ENCODE measurements around the gene HAT1.

DNA sequence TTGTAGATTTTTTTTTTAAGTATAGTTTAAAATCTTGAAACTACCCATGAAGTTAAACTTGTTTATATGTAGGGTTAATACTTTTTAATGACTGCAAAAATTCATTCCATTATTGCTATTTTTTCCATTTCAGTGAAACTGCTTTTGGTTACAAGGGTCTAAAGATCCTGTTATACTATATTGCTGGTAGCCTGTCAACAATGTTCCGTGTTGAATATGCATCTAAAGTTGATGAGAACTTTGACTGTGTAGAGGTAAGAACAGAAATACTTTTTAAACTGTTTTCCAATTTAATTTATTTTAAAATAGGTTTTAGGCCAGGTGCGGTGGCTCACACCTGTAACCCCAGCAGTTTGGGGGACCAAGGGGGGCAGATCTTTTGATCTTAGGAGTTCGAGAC is 30.5 kb downstream of the HAT1 start:
- no peak for TF ChIP-seq POLR2A (IDR thresholded peaks at IDR 0.05)
- TF ChIP-seq, protein P1, sequence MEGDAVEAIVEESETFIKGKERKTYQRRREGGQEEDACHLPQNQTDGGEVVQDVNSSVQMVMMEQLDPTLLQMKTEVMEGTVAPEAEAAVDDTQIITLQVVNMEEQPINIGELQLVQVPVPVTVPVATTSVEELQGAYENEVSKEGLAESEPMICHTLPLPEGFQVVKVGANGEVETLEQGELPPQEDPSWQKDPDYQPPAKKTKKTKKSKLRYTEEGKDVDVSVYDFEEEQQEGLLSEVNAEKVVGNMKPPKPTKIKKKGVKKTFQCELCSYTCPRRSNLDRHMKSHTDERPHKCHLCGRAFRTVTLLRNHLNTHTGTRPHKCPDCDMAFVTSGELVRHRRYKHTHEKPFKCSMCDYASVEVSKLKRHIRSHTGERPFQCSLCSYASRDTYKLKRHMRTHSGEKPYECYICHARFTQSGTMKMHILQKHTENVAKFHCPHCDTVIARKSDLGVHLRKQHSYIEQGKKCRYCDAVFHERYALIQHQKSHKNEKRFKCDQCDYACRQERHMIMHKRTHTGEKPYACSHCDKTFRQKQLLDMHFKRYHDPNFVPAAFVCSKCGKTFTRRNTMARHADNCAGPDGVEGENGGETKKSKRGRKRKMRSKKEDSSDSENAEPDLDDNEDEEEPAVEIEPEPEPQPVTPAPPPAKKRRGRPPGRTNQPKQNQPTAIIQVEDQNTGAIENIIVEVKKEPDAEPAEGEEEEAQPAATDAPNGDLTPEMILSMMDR (IDR thresholded peaks at IDR 0.05) = no peak
